ENCODE results near the gene CDKN3. TPM values are rescaled to one million over a fixed set of nuclear protein-coding genes. Genes with fewer than 3 reads are reported as not detected.
"Not testable (repeated sequence)": the region's sequence is repeated elsewhere in the genome, so short reads cannot be mapped to it uniquely, and the experiment has no call there.

The CDKN3 gene
- polyA plus RNA-seq, 1 experiment = 28.7 TPM

DNA sequence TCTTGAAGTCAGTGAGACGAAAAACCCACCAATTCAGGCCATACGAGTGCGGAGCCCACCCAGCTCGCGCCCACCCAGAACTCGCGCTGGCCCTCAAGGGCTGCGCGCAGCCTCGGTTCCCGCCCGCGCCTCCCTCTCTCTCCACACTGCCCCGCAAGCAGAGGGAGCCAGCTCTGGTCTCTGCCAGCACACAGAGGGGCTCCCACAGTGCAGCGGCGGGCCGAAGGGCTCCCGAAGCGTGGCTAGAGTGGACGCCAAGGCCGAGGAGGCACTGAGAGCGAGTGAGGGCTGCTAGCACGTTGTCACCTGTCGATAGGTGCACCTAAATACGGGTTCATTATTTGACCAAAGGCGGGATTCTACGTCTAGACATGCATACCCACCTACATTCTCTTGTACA, 2.2 kb upstream of the CDKN3 start:
- no peaks in the 10 kb centered on the region for H3K27me3 ChIP-seq (ENCODE audit: control insufficient read depth, insufficient read depth, low read length)
- CTCF ChIA-PET = no interaction called here

DNA sequence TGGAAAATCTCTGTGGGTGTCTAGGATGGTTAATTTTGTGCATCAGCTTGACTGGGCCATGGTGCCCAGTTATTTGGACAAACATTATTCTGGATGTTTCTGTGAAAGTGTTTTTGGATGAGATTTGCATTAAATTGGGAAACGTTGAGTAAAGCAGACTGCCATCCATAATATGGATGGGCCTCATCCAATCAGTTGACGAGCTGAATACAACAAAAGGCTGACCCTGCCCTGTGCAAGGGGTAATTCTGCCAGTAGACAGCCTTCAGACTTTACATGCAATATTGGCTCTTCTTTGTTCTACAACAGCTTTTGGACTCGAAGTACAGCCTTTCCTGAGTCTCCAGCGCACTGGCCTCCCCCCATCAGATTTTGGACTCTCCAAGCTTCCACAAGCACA, 1.5 kb upstream of the CDKN3 start:
- no peaks in the 10 kb centered on the region for H3K27me3 ChIP-seq (ENCODE audit: control insufficient read depth, insufficient read depth, low read length)
- H3K36me3 ChIP-seq (ENCODE audit: control insufficient read depth, insufficient read depth, low read length) = no peaks in the 10 kb centered on the region
- DNase-seq (ENCODE audit: low read depth) = no peak
- no peak overlapping the region for H3K4me3 ChIP-seq (ENCODE audit: low read depth, low read length)
- CTCF ChIA-PET = interaction anchor here (1.1 kb wide), 1 partner anchor 25 kb away, joined by 3 read pairs; no protein-coding TSS in a partner anchor
- no peak for TF ChIP-seq CTCF (IDR thresholded peaks at IDR 0.05; ENCODE audit: insufficient read depth, low read depth, low read length)
- POLR2A ChIA-PET = no interaction called here

More for the DNA sequence above, 2.2 kb upstream of the CDKN3 start:
- no peak for DNase-seq (ENCODE audit: low read depth)
- no peak overlapping the region for H3K4me3 ChIP-seq (ENCODE audit: low read depth, low read length)
- no peak for TF ChIP-seq CTCF (IDR thresholded peaks at IDR 0.05; ENCODE audit: insufficient read depth, low read depth, low read length)
- no peaks in the 10 kb centered on the region for H3K36me3 ChIP-seq (ENCODE audit: control insufficient read depth, insufficient read depth, low read length)
- POLR2A ChIA-PET = no interaction called here

- no peak for TF ChIP-seq CTCF (IDR thresholded peaks at IDR 0.05; ENCODE audit: insufficient read depth, low read depth, low read length)
- Histone ChIP-seq H3K27me3 (ENCODE audit: control insufficient read depth, insufficient read depth, low read length) (no peaks in the 10 kb centered on the region), H3K4me3 (ENCODE audit: low read depth, low read length) (no peak overlapping the region), H3K36me3 (ENCODE audit: control insufficient read depth, insufficient read depth, low read length) (no peaks in the 10 kb centered on the region)
- POLR2A ChIA-PET = no interaction called here
- no peak for DNase-seq (ENCODE audit: low read depth)
- CTCF ChIA-PET = interaction anchor here (1.1 to 1.5 kb wide), 2 partner anchors 25 to 28 kb away, joined by 3 to 5 read pairs; no protein-coding TSS in a partner anchor
Measured at GRCh38 chr14:54395716-54396115, 1.1 kb upstream of the CDKN3 start.

GRCh38 chr14:54396183-54396492, 669 bp upstream of the CDKN3 start:
- no peak for DNase-seq (ENCODE audit: low read depth)
- peak overlapping the region; percentile 64 for H3K4me3 ChIP-seq (ENCODE audit: low read depth, low read length)
- ChIA-PET POLR2A (no interaction called here), CTCF (interaction anchor here (1.1 to 1.7 kb wide), 3 partner anchors 25 to 40 kb away, joined by 3 to 6 read pairs (median 5); no protein-coding TSS in a partner anchor)
- TF ChIP-seq CTCF (IDR thresholded peaks at IDR 0.05; ENCODE audit: insufficient read depth, low read depth, low read length) = no peak
- no peaks in the 10 kb centered on the region for H3K27me3 ChIP-seq (ENCODE audit: control insufficient read depth, insufficient read depth, low read length)
- H3K36me3 ChIP-seq (ENCODE audit: control insufficient read depth, insufficient read depth, low read length) = no peaks in the 10 kb centered on the region

GRCh38 chr14:54399560-54399959, 2.8 kb downstream of the CDKN3 start:
- no peak for TF ChIP-seq CTCF (IDR thresholded peaks at IDR 0.05; ENCODE audit: insufficient read depth, low read depth, low read length)
- CTCF ChIA-PET = no interaction called here
- POLR2A ChIA-PET = no interaction called here
- no peaks in the 10 kb centered on the region for H3K36me3 ChIP-seq (ENCODE audit: control insufficient read depth, insufficient read depth, low read length)
- no peak overlapping the region for H3K4me3 ChIP-seq (ENCODE audit: low read depth, low read length)
- DNase-seq (ENCODE audit: low read depth) = no peak
- H3K27me3 ChIP-seq (ENCODE audit: control insufficient read depth, insufficient read depth, low read length) = no peaks in the 10 kb centered on the region

GRCh38 chr14:54403401-54404005, 6.7 kb downstream of the CDKN3 start:
- CTCF ChIA-PET = interaction anchor here (0.6 to 1.1 kb wide), 2 partner anchors 17 to 220 kb away, joined by 3 read pairs; no protein-coding TSS in a partner anchor
- POLR2A ChIA-PET; H3K36me3 ChIP-seq (ENCODE audit: control insufficient read depth, insufficient read depth, low read length); DNase-seq (ENCODE audit: low read depth); H3K4me3 ChIP-seq (ENCODE audit: low read depth, low read length); H3K27me3 ChIP-seq (ENCODE audit: control insufficient read depth, insufficient read depth, low read length): not testable (repeated sequence)
